H7 (cell line): Measurements from ENCODE around the gene PHACTR3. TPM values are rescaled to one million over a fixed set of nuclear protein-coding genes. Genes with fewer than 3 reads are reported as not detected.

ENCODE experiments used
- DNase-seq: peaks from one replicate; pipeline ENCODE4 v3.0.0; 2012
- H3K27me3 ChIP-seq: 2 replicates; pipeline ENCODE4 v1.6.0; 2011; ENCODE audit warnings: mild to moderate bottlenecking, low read length; ENCODE audit not compliant: control insufficient read depth, insufficient read depth
- H3K36me3 ChIP-seq: replicated peaks from 2 replicates; pipeline ENCODE4 v1.5.1; 2011; ENCODE audit warnings: low read length; ENCODE audit not compliant: control insufficient read depth, insufficient read depth
- H3K4me3 ChIP-seq: 2 replicates; pipeline ENCODE4 v1.5.1; 2011; ENCODE audit warnings: low read depth, mild to moderate bottlenecking, control low read depth, low read length, moderate library complexity; ENCODE audit not compliant: insufficient read depth
- total RNA-seq: library from RNA; depleted of rRNA; stranded (reverse); fragments of >200 nt; shearing (Covaris generic); gene quantifications from 2 replicates; pipeline ENCODE4 v1.2.3, GENCODE V29; 2014

PHACTR3 gene
- total RNA-seq, 1 experiment from 2014 or later = 0.03 TPM

DNA sequence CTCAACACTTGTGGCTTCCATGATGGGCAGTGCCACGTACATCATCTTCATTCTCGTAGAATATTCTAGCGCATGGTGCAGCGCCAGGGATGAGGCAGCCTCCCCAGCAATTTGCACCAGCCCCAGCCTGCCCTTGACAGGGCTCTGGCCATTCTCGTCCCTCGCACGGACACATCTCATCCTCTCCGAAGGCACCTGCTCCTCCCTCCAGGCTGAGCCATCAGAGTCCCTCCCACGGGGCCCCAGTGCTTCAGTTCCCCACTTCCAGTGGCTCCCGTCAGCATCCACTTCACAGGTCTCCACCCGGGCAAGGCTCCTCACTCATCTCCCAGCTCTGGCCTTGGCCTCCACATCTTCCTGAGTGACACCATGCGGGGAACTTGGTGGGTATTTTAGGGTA lies 13.3 kb upstream of the PHACTR3 start:
- Histone ChIP-seq H3K4me3 (no peak overlapping the region), H3K27me3 (no peaks in the 10 kb centered on the region), H3K36me3 (no peaks in the 10 kb centered on the region)

DNA sequence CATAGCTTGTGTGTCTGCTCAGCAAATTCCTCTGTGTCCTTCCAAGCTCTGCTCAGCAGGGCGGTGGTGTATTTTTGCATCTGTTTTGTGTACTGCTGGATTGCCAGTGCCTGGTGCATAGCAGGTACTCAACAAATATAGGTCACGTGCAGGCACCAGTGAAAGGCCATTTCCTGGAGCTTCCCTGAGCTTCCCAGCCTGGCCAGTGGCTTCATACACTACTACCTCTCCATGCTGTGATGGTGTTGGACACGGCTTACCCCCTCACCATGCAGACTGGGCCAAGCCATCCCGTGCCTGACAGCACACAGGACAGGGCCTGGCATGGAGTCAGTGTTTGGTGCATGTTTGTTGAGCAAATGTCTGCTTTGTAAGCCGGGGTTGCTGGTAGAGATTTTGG lies 7.7 kb upstream of the PHACTR3 start:
- no peak for DNase-seq
- H3K27me3 ChIP-seq = peaks cover 7% of the 10 kb centered on the region; the same call in 1 of the 2 replicates
- H3K4me3 ChIP-seq = no peak overlapping the region
- H3K36me3 ChIP-seq = no peaks in the 10 kb centered on the region

More for the DNA sequence above, 13.3 kb upstream of the PHACTR3 start:
- no peak for DNase-seq

DNA sequence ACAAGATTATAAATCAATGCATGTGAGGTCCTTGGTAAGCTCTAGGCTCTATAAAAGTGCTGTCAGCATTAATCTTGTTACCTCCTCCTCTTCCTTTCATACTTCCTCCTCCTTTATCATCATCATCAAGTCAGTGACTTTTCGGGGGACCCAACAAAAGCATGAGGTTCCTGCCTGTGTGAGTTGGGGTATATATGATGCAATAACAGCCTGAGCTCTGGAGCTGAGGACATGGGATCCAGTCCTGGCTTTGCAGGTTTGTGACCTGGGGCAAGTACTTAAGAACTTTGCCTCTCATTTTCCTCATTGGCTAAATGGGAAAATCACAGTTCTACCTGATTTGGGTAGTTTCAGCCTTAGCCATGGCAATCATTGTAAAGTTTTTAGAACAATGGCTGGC lies 7.1 kb upstream of the PHACTR3 start:
- no peak for DNase-seq
- Histone ChIP-seq H3K4me3 (no peak overlapping the region), H3K36me3 (no peaks in the 10 kb centered on the region), H3K27me3 (peaks cover 9% of the 10 kb centered on the region; the same call in 1 of the 2 replicates)

DNA sequence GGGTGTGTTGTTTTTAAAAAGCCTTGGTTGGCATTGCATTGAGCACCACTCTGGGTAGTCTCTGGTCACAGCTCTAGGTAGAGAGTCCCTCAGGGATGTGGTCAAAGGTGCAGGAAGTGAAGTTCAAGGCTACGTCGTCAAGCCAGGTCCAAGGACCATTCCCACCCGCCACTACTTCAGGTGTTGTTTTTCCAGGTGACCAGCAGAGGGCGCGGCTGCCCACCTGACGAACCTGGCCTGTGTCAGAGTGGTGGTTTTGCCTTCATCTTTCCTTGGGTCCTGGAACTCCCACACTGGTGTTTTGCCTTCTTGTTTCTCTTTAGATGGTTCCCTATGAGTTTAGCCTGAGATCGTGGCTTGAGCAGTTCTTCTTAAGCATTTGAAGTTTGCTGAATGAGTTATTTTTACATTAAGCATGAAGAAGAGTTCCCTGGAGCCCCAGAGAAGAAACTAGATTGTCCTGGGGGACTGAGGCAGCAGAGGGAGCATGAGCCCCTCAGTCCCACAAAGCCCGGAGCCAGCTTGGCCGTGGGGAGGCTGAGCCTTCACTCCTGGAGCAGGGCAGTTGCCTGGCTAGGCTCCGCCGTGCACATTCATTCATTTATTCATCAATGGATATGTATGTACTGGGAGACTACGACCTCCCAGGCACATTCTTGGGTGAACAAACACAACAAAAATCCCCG lies 5.6 kb upstream of the PHACTR3 start:
- Histone ChIP-seq H3K27me3 (peaks cover 23% of the 10 kb centered on the region), H3K36me3 (no peaks in the 10 kb centered on the region), H3K4me3 (no peak overlapping the region)
- DNase-seq = peak; percentile 91

DNA sequence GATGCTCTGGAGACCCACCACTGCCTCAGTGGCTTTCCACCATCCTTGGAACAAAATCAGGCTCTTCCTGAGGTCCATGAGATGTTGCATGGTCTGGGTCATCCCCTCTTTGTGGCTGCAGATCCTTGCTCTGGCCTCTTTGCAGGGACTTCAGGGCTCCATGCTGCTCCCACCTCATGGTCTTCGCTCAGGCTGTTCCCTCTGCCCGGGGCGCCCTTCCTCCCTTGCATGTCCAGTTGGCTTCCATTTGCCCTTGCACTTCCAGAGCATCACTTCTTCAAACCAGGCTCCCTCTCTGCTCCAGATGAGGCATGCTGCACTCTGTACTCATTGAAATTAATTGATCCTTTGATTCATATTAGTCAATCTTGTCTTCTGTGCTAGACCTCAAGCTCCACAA lies 4.4 kb upstream of the PHACTR3 start:
- Histone ChIP-seq H3K27me3 (peaks cover 34% of the 10 kb centered on the region), H3K4me3 (no peak overlapping the region), H3K36me3 (no peaks in the 10 kb centered on the region)
- no peak for DNase-seq

DNA sequence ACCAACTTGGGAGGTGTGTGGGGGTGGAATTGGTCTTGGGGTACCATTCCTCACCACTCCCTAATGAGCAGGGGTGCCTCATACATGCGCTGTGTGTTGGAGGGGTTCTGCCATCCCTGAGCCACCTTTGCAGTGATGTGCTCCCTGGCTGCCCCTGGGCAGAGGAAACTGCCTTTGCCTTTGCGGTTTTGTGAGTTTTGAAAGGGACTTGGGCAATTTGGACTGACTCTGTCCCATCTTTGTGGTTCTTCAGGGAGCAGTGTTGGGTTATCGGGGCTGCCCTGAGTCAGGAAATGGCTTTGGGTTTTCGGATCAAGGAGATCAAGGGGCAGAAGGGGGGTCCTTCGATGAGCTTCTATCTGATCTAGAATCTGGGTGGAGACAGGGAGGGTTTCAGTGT lies 3.9 kb upstream of the PHACTR3 start:
- DNase-seq = no peak
- Histone ChIP-seq H3K36me3 (no peaks in the 10 kb centered on the region), H3K27me3 (peaks cover 39% of the 10 kb centered on the region), H3K4me3 (no peak overlapping the region)

DNA sequence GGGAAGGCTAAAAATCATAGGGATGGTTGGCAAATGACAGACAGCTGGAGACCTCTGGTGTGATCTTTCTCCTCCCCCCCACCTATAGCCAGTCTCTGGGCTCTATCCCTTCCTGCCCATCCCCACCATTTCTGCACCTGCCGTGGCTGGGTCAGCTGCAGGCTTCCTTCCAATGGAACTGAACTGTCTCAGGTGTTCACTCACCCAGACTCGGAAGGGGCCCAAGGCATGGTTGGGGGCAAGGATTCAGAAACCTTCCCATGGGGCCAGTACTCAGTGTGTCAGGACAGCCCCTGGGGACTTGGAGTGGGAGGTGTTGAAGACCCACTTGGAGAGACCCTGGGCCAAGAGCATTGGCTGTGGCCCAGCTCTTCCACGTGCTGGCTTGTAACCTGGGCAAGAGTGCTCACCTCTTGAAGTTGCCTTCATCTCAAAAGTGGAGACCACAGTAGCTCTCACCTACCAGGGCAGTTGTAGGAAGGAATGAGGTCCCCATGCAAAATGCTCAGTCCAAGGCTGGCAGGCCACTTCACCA lies 1.7 kb upstream of the PHACTR3 start:
- DNase-seq = no peak
- Histone ChIP-seq H3K36me3 (no peaks in the 10 kb centered on the region), H3K4me3 (no peak overlapping the region), H3K27me3 (peaks cover 58% of the 10 kb centered on the region)

DNA sequence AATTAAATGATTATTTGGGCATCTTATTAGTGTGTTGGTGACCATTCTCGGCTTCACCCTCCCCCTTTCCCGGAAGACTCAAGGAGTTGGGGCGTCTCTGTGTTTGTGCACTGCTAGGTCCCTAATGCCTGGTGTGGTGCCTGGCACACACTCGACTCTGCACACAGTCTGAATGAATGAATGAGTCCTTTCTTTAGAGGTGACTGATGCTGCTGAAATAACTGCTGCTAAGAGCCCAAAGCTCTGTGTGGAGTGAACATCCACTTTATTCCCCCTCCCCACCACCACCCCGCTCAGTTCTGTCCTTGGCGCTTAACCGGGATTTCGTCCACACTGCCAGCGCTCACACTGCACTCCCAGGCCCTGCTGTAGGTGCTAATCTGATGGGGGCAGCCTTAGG lies 1.2 kb upstream of the PHACTR3 start:
- no peaks in the 10 kb centered on the region for H3K36me3 ChIP-seq
- H3K27me3 ChIP-seq = peaks cover 58% of the 10 kb centered on the region
- no peak for DNase-seq
- no peak overlapping the region for H3K4me3 ChIP-seq

DNA sequence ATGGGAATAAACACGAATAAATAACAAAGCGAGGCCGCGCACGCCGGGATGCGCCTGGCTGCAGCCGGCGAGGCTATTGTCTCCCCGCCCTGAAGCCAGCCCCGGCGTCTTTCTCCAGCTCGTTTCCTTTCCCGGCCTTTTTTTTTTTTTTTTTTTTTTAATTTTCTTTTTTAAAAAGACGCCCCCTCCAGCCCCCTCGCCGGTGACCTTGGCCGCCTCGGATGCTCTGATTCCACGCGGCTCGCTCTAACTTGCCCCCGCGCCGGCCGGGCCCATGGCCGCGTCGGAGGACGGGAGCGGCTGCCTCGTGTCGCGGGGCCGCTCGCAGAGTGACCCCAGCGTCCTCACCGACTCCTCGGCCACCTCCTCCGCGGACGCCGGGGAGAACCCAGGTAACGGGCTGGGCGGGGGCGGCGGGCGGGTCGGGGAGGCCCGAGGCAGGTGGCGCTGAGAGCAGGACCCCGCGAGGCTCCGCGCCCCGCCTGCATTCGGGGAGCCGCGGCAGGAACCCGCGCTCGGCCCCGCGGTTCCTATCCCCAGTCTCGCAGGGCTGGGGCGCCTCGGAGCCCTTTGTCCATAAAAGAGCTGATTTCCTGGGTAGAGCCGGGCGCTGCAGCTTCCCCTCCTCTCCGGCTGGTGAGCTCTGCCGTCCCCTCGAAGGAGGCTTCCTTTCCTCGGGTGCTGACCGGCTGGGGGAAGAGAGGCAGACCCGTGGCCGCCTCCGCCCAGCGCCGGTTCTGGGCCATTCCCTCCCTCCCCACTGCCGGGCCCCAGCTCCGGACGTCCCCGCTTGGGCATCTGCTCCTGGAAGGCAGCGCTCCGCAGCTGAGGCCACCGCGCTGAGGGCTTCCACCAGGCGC lies 631 bp downstream of the PHACTR3 start:
- no peaks in the 10 kb centered on the region for H3K36me3 ChIP-seq
- peak; percentile 87 for DNase-seq
- no peak overlapping the region for H3K4me3 ChIP-seq
- peaks cover 58% of the 10 kb centered on the region for H3K27me3 ChIP-seq

DNA sequence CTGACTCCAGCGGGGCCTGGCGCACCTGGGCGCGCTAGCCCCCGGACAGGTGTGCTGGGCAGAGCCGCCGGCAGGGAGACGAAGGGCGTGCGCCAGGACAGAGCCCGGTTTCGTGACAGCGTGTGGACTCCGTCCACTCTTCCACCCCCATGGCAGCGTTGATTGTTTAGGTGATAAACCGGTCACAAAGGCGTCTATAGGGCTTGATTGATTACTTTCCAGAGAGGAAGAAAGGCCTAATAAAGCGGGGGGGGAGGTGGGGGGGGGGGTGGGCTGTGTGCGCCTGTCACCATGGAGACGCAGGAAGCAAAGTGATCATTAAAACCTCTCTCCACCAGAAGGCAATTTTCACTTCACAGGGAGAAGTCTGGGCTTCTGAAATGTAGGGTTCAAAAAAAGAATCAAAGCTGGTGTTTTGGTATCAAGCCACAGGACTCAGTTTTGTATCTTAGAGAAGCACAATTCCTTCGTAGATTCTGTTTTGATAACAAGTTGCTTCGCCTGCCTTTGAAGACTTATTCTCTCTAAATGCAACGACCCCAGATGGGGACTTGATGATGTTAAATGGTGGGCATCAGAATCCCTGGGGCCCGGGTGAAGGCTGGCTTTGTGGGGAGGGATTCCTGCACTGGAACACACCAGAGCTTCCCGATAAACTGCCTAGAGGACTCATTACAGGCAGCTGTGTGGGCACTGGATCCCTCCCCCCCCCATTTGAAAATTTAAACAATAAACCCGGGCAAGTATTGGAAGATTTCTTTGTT lies 1.4 kb downstream of the PHACTR3 start:
- DNase-seq = no peak
- Histone ChIP-seq H3K27me3 (peaks cover 56% of the 10 kb centered on the region), H3K36me3 (no peaks in the 10 kb centered on the region), H3K4me3 (no peak overlapping the region)

DNA sequence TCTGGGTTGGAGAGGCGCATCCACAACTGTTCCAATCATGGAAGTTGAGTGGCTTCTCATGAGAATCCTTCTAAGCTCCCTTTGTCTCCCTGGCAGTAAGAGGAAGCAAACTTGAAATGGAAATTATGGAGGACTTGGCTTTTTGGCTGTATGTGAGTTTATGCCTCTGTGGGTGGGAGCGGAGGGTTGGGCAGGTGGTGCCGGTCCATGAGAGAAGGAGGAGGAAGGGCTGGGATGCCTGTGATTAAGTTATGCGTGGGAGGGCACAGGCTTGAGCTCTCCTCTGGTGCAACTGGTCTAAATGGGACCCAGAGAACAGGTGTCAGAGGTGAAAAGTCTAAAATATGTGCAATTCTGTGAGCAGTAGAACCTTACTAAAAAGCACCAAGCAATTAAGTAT lies 2.2 kb downstream of the PHACTR3 start:
- no peaks in the 10 kb centered on the region for H3K36me3 ChIP-seq
- no peak overlapping the region for H3K4me3 ChIP-seq
- peaks cover 53% of the 10 kb centered on the region for H3K27me3 ChIP-seq
- DNase-seq = no peak

DNA sequence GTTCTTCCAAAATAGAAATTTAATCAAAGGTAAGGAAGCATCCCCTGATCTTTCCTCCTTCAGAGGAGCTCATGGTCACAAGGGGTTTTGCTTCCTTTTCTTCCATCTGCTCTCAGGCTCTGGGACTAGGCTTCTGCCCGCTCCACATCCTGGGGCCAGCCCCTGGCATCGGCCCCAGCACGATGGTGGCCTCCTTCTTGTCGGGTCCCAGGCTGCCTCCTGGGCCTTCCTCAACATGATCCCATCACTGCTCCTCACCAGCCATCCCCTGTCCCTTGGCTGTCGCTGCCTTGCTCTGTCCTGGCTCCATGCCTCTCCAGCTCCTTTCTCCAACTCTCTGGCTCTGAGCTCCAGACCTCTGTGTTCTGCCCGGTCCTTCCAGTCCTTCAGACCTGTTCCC lies 4.1 kb downstream of the PHACTR3 start:
- H3K36me3 ChIP-seq = no peaks in the 10 kb centered on the region
- H3K27me3 ChIP-seq = peaks cover 42% of the 10 kb centered on the region
- no peak for DNase-seq
- no peak overlapping the region for H3K4me3 ChIP-seq

DNA sequence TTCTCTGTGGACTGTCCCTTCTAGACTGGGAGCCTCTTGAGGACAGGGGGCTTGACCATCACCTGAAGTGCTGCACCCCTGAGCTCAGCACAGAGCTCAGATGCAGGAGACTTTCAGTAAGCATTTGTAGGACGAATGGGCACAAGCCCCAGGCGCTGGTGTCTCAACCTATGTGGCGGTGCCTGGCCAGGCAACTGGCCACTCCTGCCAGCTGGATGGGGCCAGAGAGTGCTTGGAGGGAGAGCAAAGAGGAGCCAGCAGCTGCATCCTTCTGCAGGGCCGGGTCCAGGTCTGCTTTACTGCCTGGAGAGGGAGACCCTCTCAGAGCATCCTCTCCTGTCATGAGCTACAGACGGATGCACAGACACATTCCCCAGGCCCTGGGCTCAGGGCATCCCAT lies 4.5 kb downstream of the PHACTR3 start:
- no peak for DNase-seq
- no peak overlapping the region for H3K4me3 ChIP-seq
- peaks cover 38% of the 10 kb centered on the region for H3K27me3 ChIP-seq
- no peaks in the 10 kb centered on the region for H3K36me3 ChIP-seq

DNA sequence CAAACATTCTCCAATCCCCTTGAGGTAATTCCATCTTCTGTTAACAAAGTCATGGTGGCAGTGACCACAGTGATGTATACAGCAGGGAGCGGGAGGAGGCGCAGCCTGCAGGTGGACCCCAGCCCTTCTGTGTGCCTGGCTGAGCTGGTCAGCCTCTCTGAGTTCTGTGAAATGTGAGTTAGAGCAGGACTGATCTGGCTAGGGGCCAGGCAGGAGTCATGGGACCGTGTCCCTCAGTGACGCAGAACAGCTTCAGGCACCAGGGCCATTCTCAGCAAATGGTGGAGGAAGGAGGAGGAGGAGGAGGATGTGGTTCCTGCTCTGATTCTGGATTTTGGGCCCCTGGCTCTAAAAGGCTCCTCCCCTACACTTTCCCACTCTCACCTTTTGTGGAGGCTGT lies 6.9 kb downstream of the PHACTR3 start:
- no peak for DNase-seq
- Histone ChIP-seq H3K27me3 (peaks cover 14% of the 10 kb centered on the region), H3K36me3 (no peaks in the 10 kb centered on the region), H3K4me3 (no peak overlapping the region)
